Left lung (tissue), 10 donors: Measurements from ENCODE around the gene TRPV4. TPM values are rescaled to one million over a fixed set of nuclear protein-coding genes. Genes with fewer than 3 reads are reported as not detected.

ENCODE experiments used
- ATAC-seq: fragments of 200-7000 bp; cut with Tn5 transposase; one replicate; pipeline ENCODE4 v1.9.1; 2020; ENCODE audit warnings: moderate library complexity
- DNase-seq, 4 donors: peaks; one replicate each; pipeline ENCODE4 v3.0.0-alpha.2; 2013 to 2020
- H3K27ac ChIP-seq, 2 donors: fragments of 200-600 bp; sonication (generic) in 1 of 2; one replicate each; pipeline versions ENCODE4 v1.5.0 to v1.8.0; 2020 to 2021
- H3K27me3 ChIP-seq, 2 donors: fragments of 200-600 bp; sonication (generic) in 1 of 2; one replicate each; pipeline versions ENCODE4 v1.5.0 to v1.8.0; 2020 to 2021
- H3K36me3 ChIP-seq, 2 donors: fragments of 200-600 bp; sonication (generic) in 1 of 2; one replicate each; pipeline versions ENCODE4 v1.5.0 to v1.8.0; 2020 to 2021
- H3K4me1 ChIP-seq, 2 donors: fragments of 200-600 bp; one replicate each; pipeline ENCODE4 v1.8.0; 2021
- H3K4me3 ChIP-seq, 2 donors: fragments of 200-600 bp; sonication (generic) in 1 of 2; one replicate each; pipeline versions ENCODE4 v1.5.0 to v1.8.0; 2020 to 2021; ENCODE audit warnings: mild to moderate bottlenecking in 1 of 2
- H3K9me3 ChIP-seq, 2 donors: fragments of 200-600 bp; sonication (generic) in 1 of 2; one replicate each; pipeline versions ENCODE4 v1.5.0 to v1.8.0; 2020 to 2021
- intact Hi-C, 2 donors: fragments of 100-400 bp; cut with DNase I; formaldehyde crosslinking; loops; one replicate each; pipeline versions ENCODE4 v1.11.2 to v1.14.2; 2022
- polyA plus RNA-seq, 6 donors: library from polyadenylated mRNA; unstranded; fragments of 120-200 nt; gene quantifications; one replicate each; pipeline ENCODE4 v1.2.1, GENCODE V29; 2013; ENCODE audit not compliant: insufficient read length in 6 of 6
- total RNA-seq, 2 donors: library from RNA; stranded (reverse); fragmentation: NEBNext Ultra II Directional; extraction: Animal tissue kit (Norgen Biotek cat#: 25700); gene quantifications; one replicate each; pipeline ENCODE4 v1.2.1, GENCODE V29; 2021
- TF ChIP-seq, protein P1 (sequence below), 2 donors: fragments of 200-600 bp; sonication (generic) in 1 of 2; IDR thresholded peaks; one replicate each; pipeline versions ENCODE4 v1.5.0 to v1.8.0; 2021; ENCODE audit warnings: antibody characterized with exemption in 2 of 2
- donor health status: DM: no; HTN: yes; CAD: no.
- donor health status: DM: no; HTN: no; CAD: no.

TRPV4 gene
- total and polyA plus RNA-seq, 8 donors, result 2.2 to 3.7 (median 3.2) TPM

DNA sequence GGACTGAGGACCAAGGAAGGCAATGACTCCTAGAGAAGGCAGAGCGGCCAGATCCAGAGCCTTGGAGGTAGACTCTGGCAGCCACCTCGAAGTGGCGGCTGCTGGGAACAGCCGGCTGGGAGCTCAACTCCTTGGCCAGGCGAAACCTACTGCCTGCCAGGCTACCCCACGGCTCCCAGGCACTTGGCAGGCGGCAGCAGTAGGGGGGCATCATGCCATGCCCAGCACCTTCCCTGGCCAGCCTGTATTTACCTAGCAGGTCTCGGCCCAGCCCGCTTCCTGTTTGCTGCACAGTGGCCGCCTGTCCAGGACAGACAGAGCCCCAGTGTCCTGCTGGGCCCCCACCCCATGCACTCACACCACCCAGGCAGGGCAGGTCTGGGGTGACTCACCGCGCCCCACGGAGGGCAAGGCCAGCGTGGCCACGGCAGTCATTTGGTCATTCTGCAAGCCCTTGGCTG is 10.2 kb downstream of the TRPV4 start:
- Histone ChIP-seq H3K36me3 (no peaks in the 10 kb centered on the region), H3K27me3 (peaks cover 0 to 20% of the 10 kb centered on the region in 2 donors), H3K9me3 (no peaks in the 10 kb centered on the region), H3K27ac (no peak overlapping the region), H3K4me3 (no peak overlapping the region), H3K4me1 (peaks cover 0 to 16% of the 10 kb centered on the region in 2 donors)
- DNase-seq (peak in 1 of 4 donors; percentile 78), ATAC-seq (no peak)
- intact Hi-C loops, result no loop called here
- TF ChIP-seq, protein P1, sequence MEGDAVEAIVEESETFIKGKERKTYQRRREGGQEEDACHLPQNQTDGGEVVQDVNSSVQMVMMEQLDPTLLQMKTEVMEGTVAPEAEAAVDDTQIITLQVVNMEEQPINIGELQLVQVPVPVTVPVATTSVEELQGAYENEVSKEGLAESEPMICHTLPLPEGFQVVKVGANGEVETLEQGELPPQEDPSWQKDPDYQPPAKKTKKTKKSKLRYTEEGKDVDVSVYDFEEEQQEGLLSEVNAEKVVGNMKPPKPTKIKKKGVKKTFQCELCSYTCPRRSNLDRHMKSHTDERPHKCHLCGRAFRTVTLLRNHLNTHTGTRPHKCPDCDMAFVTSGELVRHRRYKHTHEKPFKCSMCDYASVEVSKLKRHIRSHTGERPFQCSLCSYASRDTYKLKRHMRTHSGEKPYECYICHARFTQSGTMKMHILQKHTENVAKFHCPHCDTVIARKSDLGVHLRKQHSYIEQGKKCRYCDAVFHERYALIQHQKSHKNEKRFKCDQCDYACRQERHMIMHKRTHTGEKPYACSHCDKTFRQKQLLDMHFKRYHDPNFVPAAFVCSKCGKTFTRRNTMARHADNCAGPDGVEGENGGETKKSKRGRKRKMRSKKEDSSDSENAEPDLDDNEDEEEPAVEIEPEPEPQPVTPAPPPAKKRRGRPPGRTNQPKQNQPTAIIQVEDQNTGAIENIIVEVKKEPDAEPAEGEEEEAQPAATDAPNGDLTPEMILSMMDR (IDR thresholded peaks at IDR 0.05), result no peak

DNA sequence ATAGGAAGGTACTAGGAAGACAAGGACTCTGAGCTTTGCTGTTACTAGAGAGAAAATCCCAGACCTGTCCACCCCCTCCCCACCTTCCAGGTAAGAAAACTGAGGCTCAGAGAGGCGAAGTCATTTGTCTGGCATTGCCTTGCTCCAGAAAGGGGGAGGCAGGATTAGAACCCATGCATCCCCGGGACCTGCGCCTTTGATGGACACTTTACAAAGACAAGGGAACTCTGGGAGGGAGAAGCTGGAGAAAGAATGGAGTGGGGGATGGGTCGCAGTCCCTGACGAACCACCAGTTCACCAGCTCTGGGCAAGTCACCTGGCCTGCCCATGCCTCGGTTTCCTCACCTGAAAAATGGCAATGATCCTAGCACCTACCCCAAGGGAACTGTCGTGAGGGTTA is 10.8 kb downstream of the TRPV4 start:
- Histone ChIP-seq H3K4me1 (peaks cover 0 to 11% of the 10 kb centered on the region in 2 donors), H3K4me3 (no peak overlapping the region), H3K36me3 (no peaks in the 10 kb centered on the region), H3K27ac (no peak overlapping the region), H3K9me3 (no peaks in the 10 kb centered on the region), H3K27me3 (peaks cover 0 to 20% of the 10 kb centered on the region in 2 donors)
- no peak for ATAC-seq
- intact Hi-C loops, result no loop called here
- peak in 1 of 4 donors; percentile 4 for DNase-seq
- TF ChIP-seq, protein P1 (IDR thresholded peaks at IDR 0.05), result no peak

DNA sequence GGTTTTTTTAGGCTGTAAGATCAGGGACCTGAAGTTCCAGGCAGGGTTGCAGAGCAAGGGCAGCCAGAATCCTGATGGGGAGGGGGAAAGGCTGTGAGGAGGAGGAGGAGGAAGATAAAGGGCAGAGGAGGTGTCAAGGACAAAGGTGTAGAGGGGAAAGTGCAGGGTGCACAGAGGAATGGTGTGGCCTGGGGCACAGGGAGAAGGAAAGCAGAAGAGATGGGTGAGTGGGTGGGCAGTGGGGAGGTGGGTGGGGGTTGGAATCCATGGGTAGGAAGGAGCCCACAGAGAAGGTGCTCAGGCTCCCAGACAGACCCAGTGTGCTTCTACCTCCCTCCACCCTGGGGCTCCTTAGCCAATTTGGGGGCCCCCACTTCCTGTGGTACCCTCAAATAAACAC is 11.2 kb downstream of the TRPV4 start:
- Histone ChIP-seq H3K27ac (no peak overlapping the region), H3K4me1 (peaks cover 0 to 6% of the 10 kb centered on the region in 2 donors), H3K27me3 (peaks cover 0 to 20% of the 10 kb centered on the region in 2 donors), H3K36me3 (no peaks in the 10 kb centered on the region), H3K4me3 (no peak overlapping the region), H3K9me3 (no peaks in the 10 kb centered on the region)
- intact Hi-C loops, result no loop called here
- no peak for ATAC-seq
- TF ChIP-seq, protein P1 (IDR thresholded peaks at IDR 0.05), result no peak
- no peak for DNase-seq

DNA sequence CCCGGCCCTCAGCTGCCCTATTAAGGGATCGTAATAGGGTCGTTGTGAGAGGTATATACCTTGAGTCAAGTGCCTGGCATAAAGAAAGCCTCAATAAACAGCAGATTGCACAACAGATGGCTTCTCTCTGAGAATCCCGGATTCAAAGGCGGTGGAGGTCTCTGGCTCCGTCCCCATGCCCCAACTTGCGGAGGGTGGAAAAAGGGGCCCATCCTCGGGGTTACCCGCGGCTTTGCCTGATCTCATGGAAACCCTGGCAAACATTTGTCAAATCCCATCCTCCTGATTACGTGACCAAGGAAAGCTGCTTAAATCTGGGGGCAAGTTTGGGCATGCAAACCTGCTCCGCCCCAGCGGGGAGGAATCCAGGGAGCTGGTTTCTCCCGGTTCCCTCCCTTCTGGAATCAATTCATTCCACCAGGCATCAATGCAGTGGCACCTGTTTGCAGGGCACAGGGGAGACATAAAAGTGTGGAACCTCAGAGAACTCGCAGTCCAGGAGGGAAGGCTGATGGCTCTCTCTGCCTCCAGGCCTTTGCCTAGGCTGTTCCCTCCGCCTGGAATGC is 12.3 kb downstream of the TRPV4 start:
- no peak for ATAC-seq
- no peaks in the 10 kb centered on the region for H3K36me3 ChIP-seq
- DNase-seq, result peak in 1 of 4 donors; percentile 21
- no peak overlapping the region for H3K27ac ChIP-seq
- peaks cover 0 to 20% of the 10 kb centered on the region in 2 donors for H3K27me3 ChIP-seq
- H3K9me3 ChIP-seq, result no peaks in the 10 kb centered on the region
- no peak overlapping the region for H3K4me3 ChIP-seq
- TF ChIP-seq, protein P1 (IDR thresholded peaks at IDR 0.05), result no peak
- intact Hi-C loops, result no loop called here
- H3K4me1 ChIP-seq, result peaks cover 0 to 8% of the 10 kb centered on the region in 2 donors

DNA sequence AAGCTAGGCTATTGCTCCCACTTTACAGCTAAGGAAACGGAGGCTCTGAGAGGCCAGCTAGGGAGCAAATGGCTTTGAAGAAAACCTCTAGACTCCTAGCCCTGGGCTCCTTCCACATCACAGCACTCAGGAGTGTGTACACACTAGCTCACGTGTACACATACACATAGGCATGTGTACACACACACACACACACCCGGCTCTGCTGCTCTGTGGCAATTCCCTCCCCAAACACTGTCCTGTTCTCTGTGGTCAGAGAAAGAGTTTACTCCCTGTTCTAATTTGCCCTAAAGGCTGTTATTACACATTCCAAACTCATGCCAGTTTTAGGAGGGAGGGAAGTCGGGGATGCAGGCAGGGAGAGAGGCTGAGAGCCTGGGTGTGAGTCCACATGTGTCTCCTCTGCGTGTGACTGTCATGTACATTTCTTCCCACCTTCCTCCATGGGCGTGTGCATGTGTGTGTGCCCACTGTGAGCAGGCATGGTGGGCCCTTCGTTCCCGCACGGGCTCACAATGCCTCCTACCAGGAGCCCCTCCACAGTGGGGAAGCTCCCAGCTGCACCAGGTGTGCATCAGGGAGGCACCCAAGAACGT is 14.2 kb downstream of the TRPV4 start:
- TF ChIP-seq, protein P1 (IDR thresholded peaks at IDR 0.05), result no peak
- Histone ChIP-seq H3K4me3 (no peak overlapping the region), H3K36me3 (no peaks in the 10 kb centered on the region), H3K4me1 (peaks cover 0 to 6% of the 10 kb centered on the region in 2 donors), H3K27ac (no peak overlapping the region), H3K27me3 (peaks cover 0 to 23% of the 10 kb centered on the region in 2 donors), H3K9me3 (no peaks in the 10 kb centered on the region)
- peak; percentile 36 for ATAC-seq
- peak in 1 of 4 donors; percentile 28 for DNase-seq
- intact Hi-C loops, result no loop called here
